CD4-positive, alpha-beta T cell treated with Interleukin-17A for 1 hour (primary cell): ENCODE measurements around the gene GGNBP2.

Source experiments
- DNase-seq: peaks from one replicate; pipeline ENCODE4 v3.0.0-alpha.2; 2020

GGNBP2 gene

GRCh38 chr17:36524428-36524876 lies 20.3 kb upstream of the GGNBP2 start:
- DNase-seq: no peak

GRCh38 chr17:36525113-36525512 lies 19.6 kb upstream of the GGNBP2 start:
- no peak for DNase-seq

- DNase-seq: no peak
These were observed 18.8 kb upstream of the GGNBP2 start for GRCh38 chr17:36525888-36526287.

- no peak for DNase-seq
These were observed 17.0 kb upstream of the GGNBP2 start for GRCh38 chr17:36527621-36528250.

DNA sequence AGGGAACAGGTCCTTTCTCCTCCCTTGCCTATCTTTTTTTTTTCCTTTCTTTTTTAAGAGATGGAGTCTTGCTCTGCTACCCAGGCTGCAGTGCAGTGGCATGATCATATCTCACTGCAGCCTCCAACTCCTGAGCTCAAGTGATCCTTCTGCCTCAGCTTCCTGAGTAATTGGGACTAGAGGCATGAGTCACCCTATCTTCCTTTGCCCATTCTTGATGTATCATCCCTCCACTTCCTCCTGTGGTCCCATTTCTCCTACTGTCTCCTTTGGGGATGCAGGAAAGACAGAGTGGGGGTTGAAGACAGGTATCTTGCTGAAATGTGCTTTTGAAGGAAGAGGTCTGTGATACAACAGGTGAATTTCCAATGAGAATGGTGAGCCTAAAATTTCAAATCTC lies 15.6 kb upstream of the GGNBP2 start:
- DNase-seq: no peak

DNA sequence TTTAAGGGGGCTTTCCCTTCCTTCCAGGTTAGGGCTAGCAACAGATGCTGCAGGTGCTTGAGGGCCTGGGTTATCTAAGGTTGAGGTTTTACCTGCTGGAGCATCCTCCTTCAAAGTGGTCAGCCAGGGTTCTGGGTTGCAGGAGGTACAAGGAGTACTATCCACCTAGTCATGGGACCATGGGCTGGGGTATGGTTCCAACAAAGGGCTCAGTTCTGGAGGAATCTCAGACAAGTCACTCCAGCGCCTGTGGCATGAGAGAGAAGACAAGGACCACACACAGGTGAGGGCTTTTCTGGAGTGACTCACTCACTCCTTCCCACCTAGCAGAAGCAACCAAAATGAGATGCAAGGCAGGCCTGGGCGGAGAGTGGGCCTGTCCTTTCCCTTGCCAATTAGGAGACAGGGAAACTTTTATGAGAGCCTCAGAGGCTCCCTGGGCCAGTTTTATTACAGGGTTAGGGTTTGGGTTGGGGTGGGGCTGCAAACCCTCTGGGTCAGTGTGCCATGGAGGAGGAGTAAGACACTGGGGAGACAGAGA lies 12.2 kb upstream of the GGNBP2 start:
- DNase-seq: no peak

DNA sequence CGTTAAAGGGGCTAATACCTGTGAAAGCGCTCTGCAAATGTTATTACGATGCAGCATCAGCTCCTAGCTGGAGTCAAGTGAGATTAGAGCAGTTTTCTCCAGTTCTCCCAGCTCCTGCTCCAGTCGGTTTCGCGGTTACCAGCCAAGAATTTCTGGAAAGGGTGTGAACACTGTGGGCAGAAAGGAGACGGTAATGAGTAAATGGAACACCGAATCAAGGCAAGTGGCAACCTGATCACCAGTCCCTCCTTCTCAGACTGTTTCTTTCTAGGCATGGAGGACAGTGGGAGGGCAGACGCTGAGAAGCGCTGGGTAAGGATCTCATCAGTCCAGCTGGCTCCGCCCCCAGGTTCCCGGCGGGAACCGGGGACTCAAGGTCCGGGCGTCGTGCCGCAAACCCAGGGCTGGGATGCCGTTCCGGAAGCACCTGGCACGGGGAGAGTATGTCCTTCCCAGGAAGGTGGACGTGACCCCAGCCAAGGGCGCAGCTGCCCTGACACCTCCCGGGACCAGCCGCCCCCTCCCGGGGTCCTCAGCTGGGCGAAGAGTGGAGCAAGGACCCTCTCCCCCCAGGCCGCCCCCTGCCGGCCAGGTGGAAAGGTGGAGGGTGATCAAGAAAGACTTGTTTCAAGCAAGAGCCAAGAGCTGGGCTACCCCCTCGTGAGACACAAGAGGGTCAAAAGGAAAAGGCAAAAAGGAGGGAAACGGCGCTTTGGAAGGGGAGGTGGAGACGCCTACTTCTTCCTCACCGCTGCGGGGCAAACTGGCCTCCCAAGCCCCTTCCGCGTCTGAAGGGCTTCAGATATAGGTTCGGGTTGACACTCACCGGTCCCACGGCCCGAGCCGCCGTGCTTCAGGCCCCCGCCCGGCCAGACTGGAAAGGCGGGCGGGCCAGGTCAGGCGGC lies 10.5 kb upstream of the GGNBP2 start:
- peak; percentile 58 for DNase-seq

- DNase-seq: peak; percentile 86
These were observed 9.7 kb upstream of the GGNBP2 start, which contains the start of the genes MYO19 and PIGW for GRCh38 chr17:36534840-36535668. MYO19 (minus strand) TSS chr17:36534868; CDS start chr17:36532538, 2,330 bp downstream. PIGW (plus strand) TSS chr17:36534987; CDS start chr17:36537102, 2,115 bp downstream.

GRCh38 chr17:36535669-36536081 lies 9.0 kb upstream of the GGNBP2 start:
- DNase-seq: no peak

DNA sequence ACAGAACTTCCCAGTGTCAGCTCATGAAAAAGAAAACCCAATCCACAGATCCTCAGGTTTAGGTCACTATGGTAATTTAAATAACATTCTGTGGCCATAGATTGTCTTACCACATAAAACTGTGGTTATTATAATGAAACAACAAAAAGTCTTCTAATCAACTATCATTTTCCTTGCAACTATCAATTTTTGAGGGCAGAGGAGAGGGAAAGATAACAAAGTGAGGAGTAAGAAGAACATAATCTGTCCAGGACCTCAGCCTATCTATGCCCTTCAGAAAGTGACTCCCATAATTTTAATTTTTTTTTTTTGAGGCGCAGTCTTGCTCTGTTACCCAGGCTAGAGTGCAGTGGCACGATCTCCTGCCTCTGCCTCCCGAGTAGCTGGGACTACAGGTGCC lies 4.0 kb upstream of the GGNBP2 start:
- no peak for DNase-seq

DNA sequence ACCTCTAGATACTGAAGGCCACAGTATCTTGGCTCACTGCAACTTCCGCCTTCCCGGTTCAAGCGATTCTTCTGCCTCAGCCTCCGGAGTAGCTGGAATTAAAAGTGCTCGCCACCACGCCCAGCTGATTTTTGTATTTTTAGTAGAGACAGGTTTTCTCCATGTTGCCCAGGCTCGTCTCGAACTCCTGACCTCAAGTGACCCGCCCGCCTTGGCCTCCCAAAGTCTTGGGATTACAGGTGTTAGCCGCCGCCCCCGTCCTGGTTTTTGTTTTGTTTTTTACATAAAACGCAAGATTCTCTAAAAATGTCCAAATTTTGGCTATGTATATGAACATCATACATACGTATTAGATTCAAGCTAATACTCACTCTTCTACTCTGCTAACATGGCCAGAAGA lies 2.0 kb upstream of the GGNBP2 start:
- DNase-seq: no peak

DNA sequence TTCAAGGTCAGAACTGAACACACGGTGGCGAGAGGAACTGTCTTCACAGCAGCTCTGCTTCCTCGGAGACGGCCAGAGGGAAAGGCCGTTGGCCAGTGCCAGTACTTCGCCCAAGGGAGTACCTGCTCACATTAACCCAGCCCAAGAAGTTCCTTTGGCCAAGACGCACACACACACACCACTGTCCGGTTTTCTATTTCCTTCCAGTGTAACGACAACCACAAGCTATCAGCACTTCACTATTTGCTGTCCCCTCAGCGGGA lies 744 bp upstream of the GGNBP2 start:
- DNase-seq: peak; percentile 40

DNA sequence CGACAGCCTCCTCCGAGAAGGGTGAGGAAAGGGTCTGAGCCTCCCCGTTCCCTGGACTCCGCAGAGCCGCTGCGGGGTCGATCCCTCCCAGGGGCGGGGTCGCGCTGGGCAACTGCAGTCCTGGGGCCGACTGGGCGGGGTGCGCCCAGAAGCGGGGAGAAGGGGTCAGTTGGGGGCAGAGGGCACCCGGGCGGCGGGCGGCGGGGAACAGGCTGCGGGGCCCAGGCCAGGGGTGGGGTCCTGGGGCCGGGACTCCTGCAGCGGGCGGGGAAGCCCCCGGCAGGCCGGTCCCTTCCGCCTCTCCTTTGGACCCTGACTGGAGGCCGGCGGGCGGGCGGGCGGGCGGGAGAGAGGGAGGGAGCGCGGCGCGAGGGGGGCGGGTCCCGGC lies 352 bp downstream of the GGNBP2 start:
- no peak for DNase-seq

- peak; percentile 98 for DNase-seq
These were observed 1.0 kb downstream of the GGNBP2 start for GRCh38 chr17:36545465-36546417.

- DNase-seq: peak; percentile 23
These were observed 1.8 kb downstream of the GGNBP2 start for GRCh38 chr17:36546418-36547093.

GRCh38 chr17:36547776-36548175 lies 3.1 kb downstream of the GGNBP2 start:
- DNase-seq: no peak

- peak; percentile 52 for DNase-seq
These were observed 6.0 kb downstream of the GGNBP2 start for GRCh38 chr17:36550491-36551417.

DNA sequence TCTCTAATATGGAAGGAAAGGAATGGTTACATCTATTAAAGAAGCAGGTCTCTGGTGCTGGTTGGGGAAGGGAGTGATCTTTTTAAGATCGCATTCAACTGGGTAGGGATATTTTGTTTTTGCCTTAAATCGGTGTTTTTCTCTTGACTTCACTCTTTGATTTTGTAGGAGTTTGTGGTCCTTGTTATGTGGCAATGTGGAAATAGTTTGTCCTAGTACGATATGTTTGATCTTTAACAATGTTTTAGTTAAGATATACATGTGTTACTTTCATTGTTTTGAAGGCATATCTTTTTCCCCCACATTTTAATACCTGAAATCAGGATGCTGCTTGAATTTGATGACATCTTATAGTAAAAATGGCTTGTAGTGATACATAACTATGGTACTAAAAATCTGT lies 8.7 kb downstream of the GGNBP2 start:
- no peak for DNase-seq

- DNase-seq: no peak
These were observed 21.4 kb downstream of the GGNBP2 start for GRCh38 chr17:36566081-36566480.

DNA sequence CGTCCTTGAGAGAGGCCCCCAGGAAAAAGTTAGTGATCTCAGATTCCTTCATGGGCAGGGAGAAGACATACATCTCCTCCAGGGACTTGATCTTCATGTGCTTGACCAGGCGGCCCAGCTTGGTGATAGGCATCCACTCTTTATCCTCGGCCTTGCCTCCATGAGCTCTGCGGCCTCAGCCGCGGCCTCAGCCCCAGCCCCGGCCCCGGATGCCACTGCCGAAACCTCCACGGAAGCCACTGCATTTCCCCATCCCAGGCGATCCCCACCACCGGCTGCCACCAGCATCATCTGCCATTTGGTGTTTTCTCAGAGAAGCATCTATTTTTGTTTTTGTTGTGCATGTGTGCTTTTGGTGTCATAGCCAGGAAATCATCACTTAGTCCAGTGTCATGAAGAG lies 30.3 kb downstream of the GGNBP2 start:
- no peak for DNase-seq
